Transverse colon (tissue), 3 donors: Measurements from ENCODE around the gene ABLIM2.

ENCODE experiments used
- CTCF ChIP-seq, 5 experiments: fragments of 200-600 bp in 3 of 5; fragments of 450-650 bp in 2 of 5; sonication (generic) in 3 of 5; IDR thresholded peaks; 1 replicate in 2 of 5; 2 replicates in 3 of 5; pipeline ENCODE4 v1.5.1; 2016 to 2017; ENCODE audit warnings: antibody characterized with exemption in 5 of 5, inconsistent platforms in 3 of 5, mild to moderate bottlenecking in 2 of 5, moderate library complexity in 1 of 5
- EP300 ChIP-seq: sonication (generic); formaldehyde crosslinking; IDR thresholded peaks from one replicate; pipeline ENCODE4 v1.6.1; 2017; ENCODE audit warnings: antibody characterized with exemption, low read depth
- POLR2A ChIP-seq: fragments of 450-650 bp; IDR thresholded peaks from one replicate; pipeline ENCODE4 v1.6.1; 2016; ENCODE audit warnings: antibody characterized with exemption, mild to moderate bottlenecking, moderate library complexity

GRCh38 chr4:8046925-8047541, 111.6 kb downstream of the ABLIM2 start:
- no peak for TF ChIP-seq POLR2A
- TF ChIP-seq CTCF (IDR thresholded peaks at IDR 0.05) = no peak
- TF ChIP-seq EP300 = no peak
